Lower leg skin (tissue), 3 donors: ENCODE measurements around the gene DNAJC17.

Source experiments
- CTCF ChIP-seq, 3 donors: fragments of 450-650 bp; IDR thresholded peaks; one replicate each; pipeline ENCODE4 v1.5.1; 2016; ENCODE audit warnings: antibody characterized with exemption in 3 of 3, mild to moderate bottlenecking in 3 of 3, moderate library complexity in 2 of 3
- POLR2A ChIP-seq, 2 donors: fragments of 450-650 bp; IDR thresholded peaks; one replicate each; pipeline ENCODE4 v1.6.1; 2016 to 2017; ENCODE audit warnings: antibody characterized with exemption in 2 of 2, mild to moderate bottlenecking in 1 of 2, moderate library complexity in 1 of 2

DNA sequence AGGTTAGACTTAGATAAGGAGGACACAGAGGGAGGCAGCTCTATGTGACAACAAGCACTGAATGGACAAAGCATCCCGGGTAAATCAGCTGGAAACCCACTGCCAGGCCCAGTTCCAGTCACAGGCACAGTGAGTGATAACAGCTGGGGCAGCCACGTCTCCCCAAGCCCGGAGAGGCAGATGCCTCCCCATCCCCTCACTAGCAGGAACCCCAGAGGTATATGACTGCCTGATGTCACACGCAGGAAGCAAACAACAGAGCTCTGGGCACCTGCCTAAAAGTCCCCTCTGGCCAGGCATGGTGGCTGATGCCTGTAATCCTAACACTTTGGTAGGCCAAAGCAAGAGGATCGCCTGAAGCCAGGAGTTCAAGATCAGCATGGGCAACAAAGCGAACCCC, 19.3 kb downstream of the DNAJC17 start:
- no peak for TF ChIP-seq CTCF (IDR thresholded peaks at IDR 0.05)
- no peak for TF ChIP-seq POLR2A (IDR thresholded peaks at IDR 0.05)
